ENCODE measurements around the gene BPTF.
"Not testable (repeated sequence)": the region's sequence is repeated elsewhere in the genome, so short reads cannot be mapped to it uniquely, and the experiment has no call there.

BPTF gene

GRCh38 chr17:68015081-68015723 is 189.9 kb downstream of the BPTF start:
- Mint-ChIP-seq H3K27me3 (ENCODE audit: low read depth, poor library complexity) (peaks cover 8% of the 10 kb centered on the region), H3K27ac (no peak overlapping the region), H3K36me3 (ENCODE audit: low read depth) (no peaks in the 10 kb centered on the region), H3K4me3 (no peak overlapping the region), H3K4me1 (peaks cover 20% of the 10 kb centered on the region), H3K9me3 (no peaks in the 10 kb centered on the region)
- DNase-seq: no peak
- no peak for TF ChIP-seq CTCF (IDR thresholded peaks at IDR 0.05)

- Mint-ChIP-seq H3K27ac (no peak overlapping the region), H3K36me3 (ENCODE audit: low read depth) (no peaks in the 10 kb centered on the region), H3K4me3 (no peak overlapping the region), H3K27me3 (ENCODE audit: low read depth, poor library complexity) (peaks cover 12% of the 10 kb centered on the region), H3K4me1 (peaks cover 25% of the 10 kb centered on the region), H3K9me3 (no peaks in the 10 kb centered on the region)
- no peak for DNase-seq
- no peak for TF ChIP-seq CTCF (IDR thresholded peaks at IDR 0.05)
Observed at GRCh38 chr17:68016838-68017237, 191.5 kb downstream of the BPTF start.

- H3K4me3 Mint-ChIP-seq; H3K36me3 Mint-ChIP-seq (ENCODE audit: low read depth); H3K9me3 Mint-ChIP-seq; H3K27ac Mint-ChIP-seq; DNase-seq: not testable (repeated sequence)
- Mint-ChIP-seq H3K4me1 (peaks cover 27% of the 10 kb centered on the region), H3K27me3 (ENCODE audit: low read depth, poor library complexity) (peaks cover 12% of the 10 kb centered on the region)
Observed at GRCh38 chr17:68018493-68018892, 193.2 kb downstream of the BPTF start.

GRCh38 chr17:68019336-68019674 is 194.0 kb downstream of the BPTF start:
- H3K27me3 Mint-ChIP-seq (ENCODE audit: low read depth, poor library complexity): peaks cover 12% of the 10 kb centered on the region
- no peak for TF ChIP-seq CTCF (IDR thresholded peaks at IDR 0.05)
- DNase-seq: no peak
- H3K4me1 Mint-ChIP-seq: peaks cover 27% of the 10 kb centered on the region
- no peak overlapping the region for H3K27ac Mint-ChIP-seq
- peak overlapping the region; percentile 70 for H3K4me3 Mint-ChIP-seq
- no peaks in the 10 kb centered on the region for H3K9me3 Mint-ChIP-seq
- H3K36me3 Mint-ChIP-seq (ENCODE audit: low read depth): no peaks in the 10 kb centered on the region

- Mint-ChIP-seq H3K4me3 (peak overlapping the region; percentile 88), H3K4me1 (peaks cover 24% of the 10 kb centered on the region), H3K27ac (peak overlapping the region; percentile 91), H3K9me3 (no peaks in the 10 kb centered on the region), H3K27me3 (ENCODE audit: low read depth, poor library complexity) (peaks cover 12% of the 10 kb centered on the region), H3K36me3 (ENCODE audit: low read depth) (no peaks in the 10 kb centered on the region)
- TF ChIP-seq CTCF (IDR thresholded peaks at IDR 0.05): peak; percentile 39
- peak; percentile 98 for DNase-seq
Observed at GRCh38 chr17:68019675-68020408, 194.5 kb downstream of the BPTF start.

- Mint-ChIP-seq H3K36me3 (ENCODE audit: low read depth) (no peaks in the 10 kb centered on the region), H3K9me3 (no peaks in the 10 kb centered on the region), H3K4me1 (peaks cover 20% of the 10 kb centered on the region), H3K27ac (peak overlapping the region; percentile 91), H3K27me3 (ENCODE audit: low read depth, poor library complexity) (peaks cover 12% of the 10 kb centered on the region), H3K4me3 (peak overlapping the region; percentile 88)
- no peak for TF ChIP-seq CTCF (IDR thresholded peaks at IDR 0.05)
- DNase-seq: no peak
Observed at GRCh38 chr17:68020409-68020756, 195.1 kb downstream of the BPTF start.

GRCh38 chr17:68020791-68021190 is 195.5 kb downstream of the BPTF start:
- not testable (repeated sequence) for H3K9me3 Mint-ChIP-seq; DNase-seq; H3K36me3 Mint-ChIP-seq (ENCODE audit: low read depth)
- Mint-ChIP-seq H3K27me3 (ENCODE audit: low read depth, poor library complexity) (peaks cover 12% of the 10 kb centered on the region), H3K4me3 (peak overlapping the region; percentile 88), H3K4me1 (peaks cover 17% of the 10 kb centered on the region), H3K27ac (peak overlapping the region; percentile 91)

Measured in nephron progenitor cell (in vitro differentiated cells).